ENCODE measurements around the gene CDH13.

The CDH13 gene

DNA sequence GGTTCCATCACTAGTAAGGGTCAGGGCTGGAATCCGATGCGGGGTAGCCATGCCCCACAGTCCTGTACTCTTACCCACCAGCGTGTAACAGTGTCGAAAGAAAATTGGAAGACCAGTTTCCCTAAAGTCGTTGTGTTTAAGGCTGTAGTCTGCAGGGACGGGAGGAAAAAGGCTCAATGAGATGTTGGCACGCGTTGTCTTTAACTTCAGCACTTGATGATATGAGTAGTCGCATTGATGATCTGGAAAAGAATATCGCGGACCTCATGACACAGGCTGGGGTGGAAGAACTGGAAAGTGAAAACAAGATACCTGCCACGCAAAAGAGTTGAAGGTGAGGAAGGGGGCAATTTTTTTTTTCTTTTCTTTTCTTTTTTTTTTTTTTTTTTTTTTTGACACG is 1182.3 kb downstream of the CDH13 start:
- Histone ChIP-seq H3K36me3 (replicated peaks; ENCODE audit: low read depth, low read length) (peaks cover 29% of the 10 kb centered on the region), H2AFZ (ENCODE audit: low read depth, low read length) (no peak overlapping the region), H3K4me2 (ENCODE audit: low read length) (peak overlapping the region; percentile 99), H3K27me3 (ENCODE audit: low read depth, low read length) (no peaks in the 10 kb centered on the region), H3K4me3 (ENCODE audit: low read length) (peak overlapping the region; percentile 99), H3K9me3 (ENCODE audit: insufficient read depth, low read length) (no peaks in the 10 kb centered on the region), H3K9ac (ENCODE audit: low read length) (peak overlapping the region; percentile 93), H4K20me1 (ENCODE audit: insufficient read depth, low read length) (peaks cover 9% of the 10 kb centered on the region; the same call in 1 of the 2 replicates), H3K4me1 (ENCODE audit: low read length) (peaks cover 30% of the 10 kb centered on the region), H3K79me2 (ENCODE audit: low read length) (peaks cover 22% of the 10 kb centered on the region), H3K27ac (ENCODE audit: low read length) (no peak overlapping the region)
- TF ChIP-seq EZH2phosphoT487 (IDR thresholded peaks at IDR 0.05; ENCODE audit: low read depth) (no peak), CTCF (IDR thresholded peaks at IDR 0.05; ENCODE audit: low read depth, low read length) (no peak)

DNA sequence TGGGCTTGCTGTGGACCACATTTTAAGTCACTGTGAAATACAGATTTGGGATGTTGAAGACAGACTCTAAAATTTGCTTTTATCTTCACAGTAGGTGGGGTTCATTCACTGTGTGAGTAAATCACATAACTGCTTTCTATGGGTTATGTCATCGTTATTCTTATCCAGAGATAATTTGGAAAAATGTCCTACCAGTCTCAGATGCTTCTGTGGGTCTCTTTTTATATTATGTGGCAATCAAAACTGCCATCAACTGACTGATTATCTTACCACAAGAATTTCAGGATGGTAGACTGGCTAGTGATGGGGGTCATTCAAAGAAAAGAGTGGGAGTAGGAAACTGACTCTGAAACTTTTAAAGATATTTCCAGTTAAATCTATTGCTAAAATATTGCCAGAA is 1184.1 kb downstream of the CDH13 start:
- peaks cover 23% of the 10 kb centered on the region for H3K4me1 ChIP-seq (ENCODE audit: low read length)
- H3K27me3 ChIP-seq (ENCODE audit: low read depth, low read length): no peaks in the 10 kb centered on the region
- peaks cover 29% of the 10 kb centered on the region for H3K36me3 ChIP-seq (replicated peaks; ENCODE audit: low read depth, low read length)
- no peaks in the 10 kb centered on the region for H3K9me3 ChIP-seq (ENCODE audit: insufficient read depth, low read length)
- H3K4me2 ChIP-seq (ENCODE audit: low read length): no peak overlapping the region
- peaks cover 9% of the 10 kb centered on the region; the same call in 1 of the 2 replicates for H4K20me1 ChIP-seq (ENCODE audit: insufficient read depth, low read length)
- TF ChIP-seq EZH2phosphoT487 (IDR thresholded peaks at IDR 0.05; ENCODE audit: low read depth) (no peak), CTCF (IDR thresholded peaks at IDR 0.05; ENCODE audit: low read depth, low read length) (no peak)
- no peak overlapping the region for H3K4me3 ChIP-seq (ENCODE audit: low read length)
- H3K79me2 ChIP-seq (ENCODE audit: low read length): peaks cover 22% of the 10 kb centered on the region
- H2AFZ ChIP-seq (ENCODE audit: low read depth, low read length): no peak overlapping the region
- no peak overlapping the region for H3K27ac ChIP-seq (ENCODE audit: low read length)
- H3K9ac ChIP-seq (ENCODE audit: low read length): no peak overlapping the region

DNA sequence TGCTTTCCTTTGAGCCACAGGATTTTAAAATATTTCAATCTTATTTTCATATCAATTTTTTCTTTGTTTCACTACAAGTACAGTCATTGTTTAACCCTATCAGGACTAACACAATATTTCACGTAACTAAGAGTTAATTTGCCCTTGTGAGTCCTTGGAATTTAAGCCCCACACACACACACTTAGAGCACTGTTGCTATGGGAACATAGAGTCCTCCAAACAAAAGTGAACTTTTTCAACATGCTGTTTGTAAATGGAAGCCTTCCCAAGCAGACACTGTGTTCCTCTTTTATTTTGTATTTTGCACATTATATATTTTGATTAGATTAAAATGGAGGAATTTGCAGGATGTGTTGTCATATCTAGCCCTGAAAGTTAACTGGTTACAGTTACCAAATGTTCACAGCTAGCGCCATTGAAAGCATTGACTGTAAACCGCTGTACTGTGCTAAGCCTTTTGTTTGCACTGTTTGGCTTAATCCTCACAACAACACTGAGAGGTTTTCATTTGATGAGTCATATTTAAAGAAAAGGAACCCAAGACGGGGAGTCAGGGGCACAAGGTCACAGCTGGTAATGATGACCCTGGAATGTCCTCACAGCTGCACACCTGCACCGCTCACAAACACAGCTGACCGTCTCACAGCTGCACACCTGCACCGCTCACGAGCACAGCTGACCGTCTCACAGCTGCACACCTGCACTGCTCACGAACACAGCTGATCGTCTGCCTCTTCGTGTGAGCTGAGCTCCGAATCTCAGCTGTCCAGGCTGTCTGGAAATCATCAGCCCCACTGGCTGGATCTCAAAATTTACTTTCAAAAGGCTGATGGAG is 1187.3 kb downstream of the CDH13 start:
- no peak for TF ChIP-seq CTCF (IDR thresholded peaks at IDR 0.05; ENCODE audit: low read depth, low read length)
- TF ChIP-seq EZH2phosphoT487 (IDR thresholded peaks at IDR 0.05; ENCODE audit: low read depth): no peak
- Histone ChIP-seq H3K9ac (ENCODE audit: low read length) (no peak overlapping the region), H3K79me2 (ENCODE audit: low read length) (peaks cover 10% of the 10 kb centered on the region), H2AFZ (ENCODE audit: low read depth, low read length) (no peak overlapping the region), H3K4me2 (ENCODE audit: low read length) (no peak overlapping the region), H4K20me1 (ENCODE audit: insufficient read depth, low read length) (peaks cover 4% of the 10 kb centered on the region; the same call in 1 of the 2 replicates), H3K27ac (ENCODE audit: low read length) (no peak overlapping the region), H3K36me3 (replicated peaks; ENCODE audit: low read depth, low read length) (peaks cover 29% of the 10 kb centered on the region), H3K27me3 (ENCODE audit: low read depth, low read length) (peaks cover 4% of the 10 kb centered on the region; the same call in 1 of the 2 replicates), H3K4me1 (ENCODE audit: low read length) (peaks cover 1% of the 10 kb centered on the region), H3K9me3 (ENCODE audit: insufficient read depth, low read length) (no peaks in the 10 kb centered on the region), H3K4me3 (ENCODE audit: low read length) (no peak overlapping the region)

GRCh38 chr16:83814659-83814985 is 1187.9 kb downstream of the CDH13 start:
- no peak for TF ChIP-seq EZH2phosphoT487 (IDR thresholded peaks at IDR 0.05; ENCODE audit: low read depth)
- TF ChIP-seq CTCF (IDR thresholded peaks at IDR 0.05; ENCODE audit: low read depth, low read length): no peak
- H2AFZ ChIP-seq (ENCODE audit: low read depth, low read length): no peak overlapping the region
- peaks cover 3% of the 10 kb centered on the region; the same call in 1 of the 2 replicates for H4K20me1 ChIP-seq (ENCODE audit: insufficient read depth, low read length)
- H3K9me3 ChIP-seq (ENCODE audit: insufficient read depth, low read length): no peaks in the 10 kb centered on the region
- no peak overlapping the region for H3K4me2 ChIP-seq (ENCODE audit: low read length)
- peaks cover 29% of the 10 kb centered on the region for H3K36me3 ChIP-seq (replicated peaks; ENCODE audit: low read depth, low read length)
- H3K9ac ChIP-seq (ENCODE audit: low read length): no peak overlapping the region
- no peak overlapping the region for H3K4me3 ChIP-seq (ENCODE audit: low read length)
- peaks cover 6% of the 10 kb centered on the region for H3K79me2 ChIP-seq (ENCODE audit: low read length)
- peaks cover 4% of the 10 kb centered on the region; the same call in 1 of the 2 replicates for H3K27me3 ChIP-seq (ENCODE audit: low read depth, low read length)
- H3K4me1 ChIP-seq (ENCODE audit: low read length): no peaks in the 10 kb centered on the region
- no peak overlapping the region for H3K27ac ChIP-seq (ENCODE audit: low read length)

Data from OCI-LY3 (cell line).